PC-3 (cell line): ENCODE results near the gene BTBD6. TPM values are rescaled to one million over a fixed set of nuclear protein-coding genes. Genes with fewer than 3 reads are reported as not detected.
A peak's percentile ranks its signal among the peaks of the same experiment; 100 is the strongest.
"Not testable (repeated sequence)": the region's sequence is repeated elsewhere in the genome, so short reads cannot be mapped to it uniquely, and the experiment has no call there.

ENCODE experiments used
- ATAC-seq: fragments of 200-7000 bp; cut with Tn5 transposase; 2 replicates; pipeline ENCODE4 v1.9.1; 2020; ENCODE audit warnings: mild to moderate bottlenecking, moderate library complexity
- BruUV-seq: library from RNA; stranded (reverse); fragments of 400-500 nt; replicated peaks from 2 replicates; lab custom pipeline; 2021; lab: Mats Ljungman, UMichigan
- CTCF ChIA-PET: fragments of 300-600 bp; sonication (Branson Sonifier 250); formaldehyde crosslinking; loops from one replicate; lab custom pipeline; 2022; ENCODE audit warnings: antibody characterized with exemption; lab: Charles Lee
- POLR2A ChIA-PET: fragments of 300-600 bp; sonication (Branson Sonifier 250); formaldehyde crosslinking; loops from one replicate; lab custom pipeline; 2022; ENCODE audit warnings: antibody characterized with exemption; ENCODE audit not compliant: unreplicated experiment; lab: Charles Lee
- DNase-seq: peaks from one replicate; pipeline ENCODE4 v3.0.0-alpha.2; 2015
- H2AFZ ChIP-seq: fragments of 300-600 bp; sonication (generic); 2 replicates; pipeline ENCODE4 v1.6.0; 2016; ENCODE audit warnings: antibody characterized with exemption, low read length
- H3F3A ChIP-seq: fragments of 300-600 bp; sonication (generic); one replicate; pipeline ENCODE4 v1.6.0; 2017; ENCODE audit warnings: antibody characterized with exemption, low read length, control low read depth, mild to moderate bottlenecking; ENCODE audit not compliant: unreplicated experiment
- H3K27ac ChIP-seq: fragments of 300-600 bp; sonication (generic); 2 replicates; pipeline ENCODE4 v1.5.1; 2016; ENCODE audit warnings: mild to moderate bottlenecking, low read length
- H3K27me3 ChIP-seq: fragments of 300-600 bp; sonication (generic); 2 replicates; pipeline ENCODE4 v1.6.1; 2016; ENCODE audit warnings: low read length, mixed read lengths
- H3K36me3 ChIP-seq: fragments of 300-600 bp; sonication (generic); 2 replicates; pipeline ENCODE4 v1.6.1; 2016; ENCODE audit warnings: low read depth, mixed run types, low read length, mixed read lengths
- H3K4me1 ChIP-seq: fragments of 300-600 bp; sonication (generic); 2 replicates; pipeline ENCODE4 v1.5.1; 2016; ENCODE audit warnings: low read length; ENCODE audit not compliant: insufficient read depth
- H3K4me2 ChIP-seq: fragments of 300-600 bp; sonication (generic); 2 replicates; pipeline ENCODE4 v1.6.0; 2016; ENCODE audit warnings: low read length
- H3K4me3 ChIP-seq: fragments of 300-600 bp; sonication (generic); 2 replicates; pipeline ENCODE4 v1.5.1; 2016; ENCODE audit warnings: mild to moderate bottlenecking, low read length, mixed read lengths
- H3K79me2 ChIP-seq: fragments of 300-600 bp; sonication (generic); 2 replicates; pipeline ENCODE4 v1.6.1; 2017; ENCODE audit warnings: low read length, mixed read lengths
- H3K9ac ChIP-seq: fragments of 300-600 bp; sonication (generic); 2 replicates; pipeline ENCODE4 v1.6.0; 2016; ENCODE audit warnings: mild to moderate bottlenecking, low read length
- H3K9me2 ChIP-seq: fragments of 300-600 bp; sonication (generic); replicated peaks from 2 replicates; pipeline ENCODE4 v1.6.1; 2016; ENCODE audit warnings: mixed run types, low read length, mixed read lengths
- H3K9me3 ChIP-seq: fragments of 300-600 bp; sonication (generic); 2 replicates; pipeline ENCODE4 v1.6.1; 2016; ENCODE audit warnings: low read length, mixed read lengths
- H4K20me1 ChIP-seq: fragments of 300-600 bp; sonication (generic); 2 replicates; pipeline ENCODE4 v1.6.1; 2016; ENCODE audit warnings: low read length, mixed read lengths
- CTCF ChIP-seq: fragments of 300-600 bp; sonication (generic); conservative IDR thresholded peaks from 2 replicates; pipeline ENCODE4 v1.5.1; 2017; ENCODE audit warnings: antibody characterized with exemption, low read depth, mild to moderate bottlenecking, low read length
- EZH2 ChIP-seq: fragments of 300-600 bp; sonication (generic); IDR thresholded peaks from one replicate; pipeline ENCODE4 v1.6.1; 2017; ENCODE audit warnings: antibody characterized with exemption, mild to moderate bottlenecking, low read length; ENCODE audit not compliant: unreplicated experiment
- EZH2phosphoT487 ChIP-seq: fragments of 300-600 bp; sonication (generic); IDR thresholded peaks from 2 replicates; pipeline ENCODE4 v1.6.1; 2018; ENCODE audit warnings: mild to moderate bottlenecking, antibody characterized with exemption, low read length, borderline replicate concordance
- intact Hi-C: fragments of 100-400 bp; cut with micrococcal nuclease; formaldehyde crosslinking; loops from 2 replicates; pipeline ENCODE4 v1.9.0; 2023
- total RNA-seq: library from RNA; depleted of rRNA; stranded (reverse); fragments of >200 nt; gene quantifications from 2 replicates; pipeline ENCODE4 v1.2.3, GENCODE V29; 2014; rRNA removed

Gene BTBD6
- total RNA-seq, 1 experiment from 2014 or later = 104 TPM

GRCh38 chr14:105294142-105294597 is 45.8 kb downstream of the BTBD6 start:
- Histone ChIP-seq H3K4me1 (no peaks in the 10 kb centered on the region), H3K27ac (no peak overlapping the region), H4K20me1 (peaks cover 5% of the 10 kb centered on the region; the same call in 1 of the 2 replicates), H3K4me3 (no peak overlapping the region), H3K9me2 (no peaks in the 10 kb centered on the region), H3K9ac (no peak overlapping the region), H3F3A (no peaks in the 10 kb centered on the region), H2AFZ (no peak overlapping the region), H3K4me2 (no peak overlapping the region), H3K27me3 (no peaks in the 10 kb centered on the region), H3K79me2 (peaks cover 91% of the 10 kb centered on the region), H3K36me3 (no peaks in the 10 kb centered on the region), H3K9me3 (no peaks in the 10 kb centered on the region)
- BruUV-seq = no TSS peak
- TF ChIP-seq EZH2 = no peak
- TF ChIP-seq CTCF = no peak
- no peak for TF ChIP-seq EZH2phosphoT487
- ATAC-seq = no peak
- ChIA-PET CTCF (no interaction called here), POLR2A (no interaction called here)
- intact Hi-C loops = no loop called here
- DNase-seq = no peak

GRCh38 chr14:105297311-105297710 is 49.0 kb downstream of the BTBD6 start:
- DNase-seq, H3K4me1 ChIP-seq, BruUV-seq, CTCF ChIA-PET, H3K9ac ChIP-seq, ATAC-seq, H3K4me3 ChIP-seq, H3K9me2 ChIP-seq, H4K20me1 ChIP-seq, H3K36me3 ChIP-seq, intact Hi-C loops, H3F3A ChIP-seq, H3K27ac ChIP-seq, H3K9me3 ChIP-seq, H3K27me3 ChIP-seq, H3K4me2 ChIP-seq, POLR2A ChIA-PET, H2AFZ ChIP-seq: not testable (repeated sequence)
- H3K79me2 ChIP-seq = peaks cover 81% of the 10 kb centered on the region

GRCh38 chr14:105299654-105300541 is 51.6 kb downstream of the BTBD6 start:
- H4K20me1 ChIP-seq = peaks cover 9% of the 10 kb centered on the region; the same call in 1 of the 2 replicates
- ATAC-seq = peak; percentile 10
- no peaks in the 10 kb centered on the region for H3K36me3 ChIP-seq
- TSS peak; percentile 46 for BruUV-seq
- H3F3A ChIP-seq = no peaks in the 10 kb centered on the region
- no peak for DNase-seq
- peak overlapping the region; percentile 95 for H3K4me2 ChIP-seq
- H3K9me3 ChIP-seq = no peaks in the 10 kb centered on the region
- no peaks in the 10 kb centered on the region for H3K27me3 ChIP-seq
- H3K4me3 ChIP-seq = peak overlapping the region; percentile 92
- POLR2A ChIA-PET = no interaction called here
- no peaks in the 10 kb centered on the region for H3K9me2 ChIP-seq
- CTCF ChIA-PET = no interaction called here
- intact Hi-C loops = loop anchor here (2.0 kb wide), 1 partner anchor 19 kb away; no protein-coding TSS in a partner anchor
- no peak overlapping the region; the same call in 1 of the 2 replicates for H3K27ac ChIP-seq
- no peaks in the 10 kb centered on the region for H3K4me1 ChIP-seq
- peaks cover 55% of the 10 kb centered on the region for H3K79me2 ChIP-seq
- TF ChIP-seq EZH2 = no peak
- TF ChIP-seq CTCF = no peak
- peak overlapping the region; percentile 85 for H3K9ac ChIP-seq
- H2AFZ ChIP-seq = peak overlapping the region; percentile 77

Other genes starting within 250 kb of the BTBD6 start
- 113 and 133 TPM in 2 replicates for gene CDCA4, start 227.4 kb upstream of the BTBD6 start, total RNA-seq
- 0.04 and 0.12 TPM in 2 replicates for gene GPR132, start 183.1 kb upstream of the BTBD6 start, total RNA-seq
- gene JAG2, start 79.8 kb upstream of the BTBD6 start, total RNA-seq = 57.1 and 59.3 TPM in 2 replicates
- 50.8 and 82.1 TPM in 2 replicates for gene NUDT14, start 67.2 kb upstream of the BTBD6 start, total RNA-seq
- 55.8 and 86.1 TPM in 2 replicates for gene BRF1, start 52.5 kb downstream of the BTBD6 start, total RNA-seq
- gene PACS2, start 66.2 kb downstream of the BTBD6 start, total RNA-seq = 56.0 and 62.0 TPM in 2 replicates
- 0.29 and 0.40 TPM in 2 replicates for gene TEX22, start 150.0 kb downstream of the BTBD6 start, total RNA-seq
- 82.3 and 102 TPM in 2 replicates for gene MTA1, start 171.3 kb downstream of the BTBD6 start, total RNA-seq
- 100 and 109 TPM in 2 replicates for gene CRIP2, start 226.3 kb downstream of the BTBD6 start, total RNA-seq
- gene CRIP1, start 238.4 kb downstream of the BTBD6 start, total RNA-seq = 45.9 and 48.7 TPM in 2 replicates
- gene TEDC1, start 242.7 kb downstream of the BTBD6 start, total RNA-seq = 66.7 and 108 TPM in 2 replicates